Umbilical cord (tissue), 2 donors: ENCODE results near the gene NPTX1. TPM values are rescaled to one million over a fixed set of nuclear protein-coding genes. Genes with fewer than 3 reads are reported as not detected.
A peak's percentile ranks its signal among the peaks of the same experiment; 100 is the strongest.

Experiments
- DNase-seq: peaks from one replicate; pipeline ENCODE4 v3.0.0-alpha.2; 2015; ENCODE audit warnings: low spot score
- total RNA-seq: library from RNA; depleted of rRNA; stranded (reverse); fragments of >200 nt; gene quantifications from one replicate; pipeline ENCODE4 v1.2.3, GENCODE V29; 2014; ENCODE audit warnings: low replicate concordance; ENCODE audit not compliant: insufficient read depth

The NPTX1 gene
- total RNA-seq, 1 donor from 2014 or later = 0.48 TPM

DNA sequence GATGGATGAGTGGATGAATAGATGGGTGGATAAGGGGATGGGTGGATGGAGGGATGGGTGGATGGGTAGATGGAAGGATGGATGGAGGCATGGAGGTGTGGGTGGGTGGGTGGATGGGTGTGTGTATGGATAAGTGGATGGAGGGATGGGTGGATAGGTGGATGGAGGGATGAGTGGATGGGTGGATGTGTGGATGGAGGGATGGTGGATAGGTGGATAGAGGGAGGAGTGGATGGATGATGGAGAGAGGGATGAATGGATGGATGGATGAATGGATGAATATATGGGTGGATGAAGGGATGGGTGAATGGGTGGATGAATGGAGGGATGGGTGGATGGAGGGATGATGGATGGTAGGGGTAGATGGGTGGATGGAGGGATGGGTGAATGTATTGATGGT lies 27.5 kb upstream of the NPTX1 start:
- DNase-seq = no peak

DNA sequence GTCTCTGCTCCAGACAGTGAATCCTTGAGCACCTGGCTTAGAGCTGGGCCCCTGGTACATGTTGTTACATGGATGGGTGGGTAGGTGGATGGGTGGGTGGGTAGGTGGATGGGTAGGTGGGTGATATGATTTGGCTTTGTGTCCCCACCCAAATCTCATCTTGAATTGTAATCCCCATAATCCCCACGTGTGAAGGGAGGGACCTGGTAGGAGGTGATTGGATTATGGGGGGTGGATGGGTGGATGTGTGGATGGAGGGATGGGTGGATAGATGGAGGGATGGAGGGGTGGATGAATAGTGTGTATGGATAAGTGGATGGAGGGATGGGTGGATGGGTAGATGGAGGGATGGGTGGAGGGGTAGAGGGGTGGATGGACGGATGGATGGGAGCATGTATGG lies 26.6 kb upstream of the NPTX1 start:
- no peak for DNase-seq

DNA sequence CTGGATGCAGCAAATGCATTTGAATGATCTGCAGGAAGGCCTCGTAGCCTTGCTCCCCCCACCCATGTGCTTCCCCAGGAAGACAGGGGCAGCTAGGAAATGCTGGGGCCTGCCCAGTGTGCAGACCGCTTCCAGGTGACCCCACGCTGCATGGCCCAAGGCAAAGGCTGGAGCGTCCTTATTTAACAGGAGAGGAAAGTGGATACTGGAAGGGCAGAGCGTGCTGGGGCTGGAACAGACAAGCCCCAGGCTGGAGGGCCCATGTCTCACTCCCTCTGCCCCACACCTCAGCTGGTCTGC lies 26.1 kb upstream of the NPTX1 start:
- no peak for DNase-seq

DNA sequence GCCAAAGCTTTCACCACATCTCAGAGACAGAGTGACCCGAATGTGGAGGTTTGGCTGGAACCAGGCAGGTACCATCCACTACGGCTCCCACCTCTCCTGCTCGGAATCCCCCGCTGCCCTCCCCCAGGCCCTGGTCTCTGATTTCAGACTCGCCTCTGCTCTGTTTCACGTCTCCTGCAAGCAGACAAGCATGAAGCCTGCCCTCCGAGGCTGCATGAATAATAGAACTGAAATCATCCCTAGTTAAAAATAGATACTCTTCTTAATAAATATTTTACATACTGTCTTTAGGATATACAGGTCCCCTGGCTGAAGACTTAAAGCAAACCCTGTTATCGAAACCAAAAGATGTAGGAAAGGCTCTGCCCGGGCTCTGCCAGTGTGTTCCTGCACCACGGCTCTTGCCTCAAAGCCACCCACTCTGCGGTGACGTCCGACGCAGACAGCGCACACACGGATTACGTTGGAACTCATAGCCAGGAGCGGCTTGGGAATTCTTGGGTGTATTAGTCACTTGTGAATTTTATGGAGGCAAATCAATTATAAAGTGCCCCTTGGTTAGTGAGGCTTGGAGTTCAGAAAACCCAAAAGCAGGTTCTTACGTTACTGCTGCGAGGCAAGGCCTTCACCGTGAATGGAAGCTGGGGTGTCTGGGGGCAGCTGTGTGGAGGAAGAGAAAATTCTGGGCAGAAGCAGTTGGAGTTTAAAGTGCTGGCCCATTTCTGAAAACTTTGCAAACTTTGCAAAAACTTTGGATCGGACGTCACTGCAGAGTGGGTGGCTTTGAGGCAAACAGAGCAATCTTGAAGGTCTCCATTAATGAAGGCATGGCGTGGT lies 25.6 kb upstream of the NPTX1 start:
- peak; percentile 30 for DNase-seq

DNA sequence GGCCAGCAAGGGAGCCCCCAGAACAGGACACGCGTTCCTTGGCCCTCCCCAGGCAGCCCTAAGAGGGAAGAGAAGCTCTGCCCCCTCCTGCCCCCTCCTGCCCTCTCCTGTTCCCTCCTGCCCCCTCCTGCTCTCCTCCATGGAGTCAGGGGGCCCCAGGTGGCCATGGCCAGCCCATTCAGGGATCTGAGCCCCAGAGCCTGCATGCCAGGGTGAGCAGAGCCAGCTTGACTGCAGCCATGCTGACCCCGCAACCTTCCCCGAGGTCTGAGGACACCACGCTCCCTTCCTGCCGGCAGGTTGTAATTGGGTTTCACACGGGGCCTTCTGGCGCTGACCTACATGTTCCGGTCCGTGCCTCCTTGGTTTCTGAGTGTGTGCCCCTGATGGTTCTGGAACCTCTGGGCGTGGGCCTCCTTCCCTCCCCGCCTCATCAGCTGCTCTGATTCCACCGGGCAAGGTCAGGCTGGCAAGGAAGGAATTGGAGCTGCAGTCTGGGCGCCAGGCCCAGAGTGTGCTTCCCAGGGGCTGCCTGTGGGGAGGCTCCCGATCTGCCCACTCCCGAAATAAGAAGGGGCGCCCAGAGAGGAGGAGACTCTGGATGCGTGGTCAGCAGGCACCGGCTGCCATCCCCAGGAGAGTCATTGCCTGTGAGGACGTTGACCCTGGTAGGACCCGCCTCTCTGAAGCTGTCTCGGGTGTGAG lies 23.7 kb upstream of the NPTX1 start:
- no peak for DNase-seq

DNA sequence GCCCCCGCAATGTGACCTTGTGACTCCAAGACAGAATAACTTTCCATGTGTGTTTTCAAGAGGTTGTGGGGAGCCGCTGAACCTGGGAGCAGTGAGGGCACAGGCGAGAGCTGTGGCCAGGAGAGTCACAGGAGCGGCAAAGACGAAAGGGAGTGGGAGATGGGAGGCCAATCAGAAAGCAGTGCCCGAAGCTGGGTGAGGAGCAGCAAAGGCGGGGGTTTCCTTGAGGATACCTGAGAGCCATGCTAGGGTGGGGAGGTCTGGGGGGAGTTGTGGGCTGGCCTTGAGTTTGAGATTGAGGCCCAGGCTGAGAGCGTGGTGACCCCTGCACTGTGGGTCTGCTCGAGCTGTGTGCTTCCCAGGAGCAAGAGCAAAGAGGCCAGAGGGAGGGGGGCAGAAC lies 23.2 kb upstream of the NPTX1 start:
- DNase-seq = no peak

DNA sequence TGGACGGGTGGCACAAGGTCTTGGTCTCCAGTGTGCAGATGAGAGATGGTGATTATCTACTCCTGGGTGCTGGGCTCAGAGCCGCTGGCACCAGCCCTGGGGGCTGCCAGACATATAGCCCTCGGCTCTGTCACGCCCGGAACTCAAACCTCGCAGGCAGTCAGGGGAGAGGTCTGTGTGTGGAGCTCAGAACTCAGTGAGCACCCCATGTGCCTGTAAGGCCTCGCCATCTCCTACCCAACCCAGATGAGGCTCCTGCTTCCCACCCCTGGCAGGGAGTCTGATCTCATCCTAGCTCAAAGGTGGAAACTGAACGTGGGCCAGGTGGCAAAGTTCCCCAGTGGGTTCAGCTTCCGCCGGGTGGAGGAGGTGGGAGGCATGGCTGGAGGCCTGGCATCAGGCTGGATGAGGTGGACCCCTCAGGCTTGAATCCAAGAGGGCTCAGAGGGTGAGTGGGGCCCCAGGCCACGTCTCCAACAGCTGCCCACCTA lies 22.6 kb upstream of the NPTX1 start:
- DNase-seq = no peak

DNA sequence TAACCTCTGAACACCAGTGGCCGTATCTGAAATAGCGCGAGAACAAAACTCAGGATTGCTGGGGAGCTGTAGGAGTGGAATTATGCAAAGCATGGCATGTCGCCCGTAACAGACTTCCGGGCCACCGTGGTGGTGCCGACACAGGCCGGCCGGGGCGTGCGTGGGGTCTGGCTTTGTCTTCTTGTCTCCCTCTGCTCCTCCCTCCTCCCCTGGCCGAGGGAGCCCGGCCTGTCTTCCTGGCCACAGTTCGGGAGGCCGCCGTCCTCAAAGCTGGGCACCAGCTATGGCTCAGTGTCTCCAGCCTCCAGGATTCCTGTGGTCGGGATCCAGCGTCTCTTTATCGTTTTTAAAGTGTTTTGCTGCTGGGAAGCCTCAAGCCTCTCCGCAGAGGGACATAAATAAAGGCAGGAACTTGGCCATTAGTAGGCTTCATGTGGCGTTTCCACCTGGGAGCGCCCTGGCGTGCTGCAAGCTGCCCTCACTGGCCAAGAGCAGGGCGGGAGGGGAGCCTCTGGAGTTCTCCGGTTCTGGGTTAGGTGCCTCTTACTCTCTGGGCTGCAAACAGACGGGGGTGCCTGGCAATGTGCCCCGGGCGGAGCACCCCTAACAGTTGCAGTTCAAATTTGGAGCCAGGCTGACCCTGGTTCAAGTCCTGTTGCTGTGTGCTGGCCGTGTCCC lies 22.0 kb upstream of the NPTX1 start:
- DNase-seq = no peak

DNA sequence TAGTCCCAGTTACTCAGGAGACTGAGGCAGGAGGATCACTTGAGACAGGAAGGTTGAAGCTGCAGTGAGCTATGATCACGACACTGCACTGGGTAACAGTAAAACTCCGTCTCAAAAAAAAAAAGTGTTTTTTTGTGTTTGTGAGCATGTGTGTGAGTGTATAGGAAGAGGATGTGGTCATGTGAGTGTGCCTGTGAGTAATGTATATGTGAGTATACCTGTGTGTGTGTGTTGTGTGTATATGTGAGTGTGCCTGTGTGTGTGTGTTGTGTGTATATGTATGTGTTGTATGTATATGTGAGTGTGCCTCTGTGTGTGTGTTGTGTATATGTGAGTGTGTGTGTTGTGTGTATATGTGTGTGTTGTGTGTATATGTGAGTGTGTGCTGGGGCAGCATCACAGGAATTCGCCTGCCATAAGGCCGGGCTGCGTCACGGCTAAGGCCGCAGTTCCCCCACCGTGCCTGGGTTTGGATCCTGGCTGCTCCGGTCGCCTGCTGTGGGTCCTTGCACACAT lies 21.4 kb upstream of the NPTX1 start:
- DNase-seq = no peak

DNA sequence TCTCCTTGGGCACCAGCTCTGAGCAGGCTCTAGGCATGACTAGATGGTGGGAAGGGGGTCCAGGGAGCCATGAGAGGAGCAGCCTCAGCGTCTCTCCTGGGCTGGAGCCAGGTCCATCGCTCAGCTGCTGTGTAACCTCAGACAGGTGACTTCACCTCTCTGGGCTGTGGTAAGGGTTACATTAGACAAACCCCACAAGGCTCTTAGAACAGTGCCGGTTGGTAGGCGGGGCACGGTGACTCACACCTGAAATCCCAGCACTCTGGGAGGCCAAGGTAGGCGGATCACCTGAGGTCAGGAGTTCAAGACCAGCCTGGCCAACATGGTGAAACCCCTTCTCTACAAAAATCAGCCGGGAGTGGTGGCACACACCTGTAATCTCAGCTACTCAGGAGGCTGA lies 18.1 kb upstream of the NPTX1 start:
- DNase-seq = no peak

DNA sequence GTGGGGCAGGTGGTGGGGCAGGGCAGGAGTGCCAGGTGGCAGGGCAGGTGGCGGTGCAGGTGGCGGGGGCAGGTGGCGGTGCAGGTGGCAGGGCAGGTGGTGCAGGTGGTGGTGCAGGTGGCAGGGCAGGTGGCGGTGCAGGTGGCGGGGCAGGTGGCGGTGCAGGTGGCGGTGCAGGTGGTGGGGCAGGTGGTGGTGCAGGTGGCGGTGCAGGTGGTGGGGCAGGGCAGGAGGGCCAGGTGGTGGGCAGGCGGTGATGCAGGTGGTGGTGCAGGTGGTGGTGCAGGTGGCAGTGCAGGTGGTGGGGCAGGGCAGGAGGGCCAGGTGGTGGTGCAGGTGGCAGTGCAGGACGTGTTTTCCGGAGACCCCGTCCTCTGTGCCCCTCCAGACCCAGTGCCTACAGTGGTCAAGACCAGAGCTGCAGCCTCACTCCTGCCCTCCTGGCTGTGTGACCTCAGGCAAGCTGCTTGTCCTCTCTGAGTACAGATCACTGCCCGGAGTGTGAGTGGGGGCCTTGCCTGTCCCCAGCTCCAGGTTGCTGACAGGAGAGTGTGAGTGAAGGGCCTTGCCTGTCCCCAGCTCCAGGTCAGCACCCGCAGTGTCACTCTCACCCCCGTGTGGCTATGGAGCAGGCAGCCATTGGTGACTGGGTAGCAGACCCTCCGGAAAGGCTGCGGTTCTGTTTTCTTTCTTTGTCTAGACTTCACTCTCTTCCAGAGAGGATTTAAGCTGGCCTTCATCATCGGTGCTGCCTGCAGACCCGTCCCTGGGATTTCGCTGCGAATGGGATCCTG lies 16.1 kb upstream of the NPTX1 start:
- DNase-seq = no peak

DNA sequence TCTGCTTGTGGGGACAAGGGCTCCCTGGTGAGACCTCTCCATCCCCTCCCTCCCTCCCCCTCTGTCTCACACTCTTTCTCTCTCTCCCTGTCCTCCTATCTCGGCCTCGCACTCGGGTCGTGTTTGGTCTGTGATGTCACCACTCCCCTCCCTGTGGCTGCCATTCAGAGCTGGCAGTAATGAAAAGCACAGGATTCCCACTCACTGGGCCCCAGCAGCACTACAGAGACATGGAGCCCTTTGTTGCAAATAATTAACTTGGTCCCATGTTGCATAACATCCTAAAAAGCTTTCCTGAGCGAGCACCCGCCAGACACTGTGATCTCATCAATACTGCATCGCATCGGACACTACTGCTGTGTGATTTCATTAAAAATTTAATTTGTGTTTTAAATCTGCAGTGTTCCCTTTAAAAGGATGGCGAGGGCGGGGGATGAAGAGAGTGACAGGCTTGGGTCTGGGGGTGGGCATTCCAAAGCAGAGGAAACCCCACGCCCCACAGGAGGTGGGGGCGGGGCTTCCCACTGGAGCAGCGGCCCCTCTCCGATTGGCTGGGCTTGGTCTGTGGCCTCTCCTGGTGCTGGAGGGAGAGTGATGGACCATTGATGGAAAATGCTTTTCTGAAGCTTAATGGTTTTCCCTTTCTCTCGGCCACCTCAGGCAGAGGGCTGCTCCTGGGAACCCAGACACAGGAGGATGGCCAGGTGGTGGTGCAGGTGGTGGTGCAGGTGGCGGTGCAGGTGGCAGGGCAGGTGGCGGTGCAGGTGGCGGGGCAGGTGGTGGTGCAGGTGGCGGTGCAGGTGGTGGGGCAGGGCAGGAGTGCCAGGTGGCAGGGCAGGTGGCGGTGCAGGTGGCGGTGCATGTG lies 15.3 kb upstream of the NPTX1 start:
- no peak for DNase-seq

DNA sequence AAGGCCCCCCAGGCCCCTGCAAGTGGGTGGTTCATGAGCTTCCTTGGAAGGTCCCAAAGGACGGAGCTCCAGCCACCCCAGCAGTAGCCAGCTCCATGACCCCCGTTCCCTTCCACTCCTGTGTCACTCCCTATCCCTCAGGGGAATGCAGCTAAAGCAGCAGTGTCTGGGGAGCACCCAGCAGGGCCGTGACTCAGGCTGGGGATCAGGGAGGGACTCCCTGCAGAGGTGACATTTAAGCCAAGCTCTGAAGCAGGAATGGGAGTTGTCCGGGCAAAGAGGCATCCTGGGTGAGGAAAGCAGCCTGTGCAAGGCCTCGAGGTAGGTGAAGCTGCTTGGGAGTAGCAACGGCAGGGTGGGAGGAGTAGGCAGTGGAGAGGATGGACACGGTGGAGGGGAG lies 11.1 kb upstream of the NPTX1 start:
- no peak for DNase-seq

DNA sequence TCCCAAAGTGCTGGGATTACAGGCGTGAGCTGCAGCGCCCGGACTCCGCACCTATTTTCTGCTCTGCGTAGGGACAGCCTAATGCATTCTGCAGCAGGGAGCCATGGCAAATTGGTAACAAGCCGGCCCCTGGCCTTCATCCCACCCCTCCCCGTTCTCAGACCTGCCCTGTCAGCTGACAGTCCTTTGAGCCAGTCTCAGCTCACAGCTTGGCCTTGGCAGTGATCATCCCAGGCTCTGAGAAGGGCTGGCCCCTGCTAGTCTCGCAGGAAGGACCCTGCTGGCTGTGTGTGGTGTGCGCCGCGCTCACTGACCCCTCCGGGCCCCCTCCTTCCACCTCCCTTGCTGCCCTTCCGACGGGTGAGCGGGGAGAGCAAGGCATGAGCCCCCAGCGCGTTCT lies 10.3 kb upstream of the NPTX1 start:
- DNase-seq = no peak

DNA sequence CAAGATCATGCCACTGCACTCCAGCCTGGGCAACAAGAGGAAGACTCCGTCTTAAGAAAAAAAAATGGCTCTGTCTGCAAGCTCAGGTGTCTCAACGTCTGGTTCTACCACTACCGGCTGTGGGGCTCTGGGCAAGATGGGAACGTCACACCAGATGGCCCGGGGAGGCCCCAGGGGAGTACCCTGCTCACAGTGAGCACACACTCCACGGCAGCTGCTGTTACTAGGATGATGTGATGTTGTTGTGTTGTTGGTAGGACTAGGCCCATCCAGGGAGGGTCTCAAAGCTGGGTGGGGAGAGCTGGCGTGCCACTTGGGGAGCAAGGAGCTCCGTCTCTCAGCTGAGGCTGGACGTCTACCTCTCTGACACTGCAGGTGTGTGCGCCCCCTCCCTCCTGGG lies 9.4 kb upstream of the NPTX1 start:
- no peak for DNase-seq

DNA sequence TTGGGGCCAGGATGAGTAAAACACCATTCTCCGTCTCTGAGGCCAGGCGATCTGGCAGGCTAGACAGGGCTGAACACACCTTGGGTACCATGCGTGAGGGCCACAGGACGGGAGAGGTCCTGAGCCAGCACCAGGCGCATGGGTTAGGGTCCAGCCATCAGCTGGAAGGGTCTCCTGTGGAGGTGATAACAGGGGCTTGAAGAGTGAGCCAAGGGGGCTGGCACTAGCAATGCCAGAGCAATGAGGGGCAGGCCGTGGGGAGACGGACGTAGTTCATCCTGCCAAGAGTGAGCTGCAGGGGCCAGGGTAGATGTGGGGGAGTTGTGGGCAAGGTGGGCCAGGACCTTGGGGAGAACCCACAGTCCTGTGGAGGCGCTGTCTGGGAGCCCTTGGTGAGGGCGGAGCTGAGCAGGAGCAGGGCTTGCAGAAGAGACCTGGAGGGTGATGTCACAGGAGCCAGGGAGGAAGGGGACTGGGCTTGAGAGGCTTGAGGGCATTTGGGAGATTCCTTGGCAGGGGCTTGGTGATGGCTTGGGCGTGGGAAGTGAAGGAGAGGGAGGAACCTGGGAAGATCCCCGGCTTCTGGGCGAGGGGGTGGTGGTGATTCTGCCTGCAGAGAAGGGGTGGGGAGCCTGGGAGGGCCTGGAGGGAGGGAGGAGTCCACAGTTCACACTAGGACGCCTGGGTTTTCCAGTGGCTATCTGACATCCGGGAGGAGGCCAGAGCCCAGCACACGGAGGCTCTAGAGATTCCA lies 6.3 kb upstream of the NPTX1 start:
- DNase-seq = no peak

DNA sequence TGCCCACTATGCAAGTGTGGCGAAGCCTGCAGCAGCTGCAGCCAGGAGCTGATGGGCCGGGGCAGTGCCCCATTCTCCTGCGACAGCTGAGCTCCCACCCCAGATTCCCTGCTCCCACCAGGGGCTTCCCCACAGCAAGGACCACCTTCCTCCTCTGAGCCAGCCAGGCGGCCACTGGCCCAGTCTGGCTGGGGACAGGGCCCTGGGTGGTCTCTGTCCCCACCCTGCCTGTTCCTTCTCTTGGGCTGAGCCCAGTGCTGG lies 5.6 kb upstream of the NPTX1 start:
- DNase-seq = no peak

DNA sequence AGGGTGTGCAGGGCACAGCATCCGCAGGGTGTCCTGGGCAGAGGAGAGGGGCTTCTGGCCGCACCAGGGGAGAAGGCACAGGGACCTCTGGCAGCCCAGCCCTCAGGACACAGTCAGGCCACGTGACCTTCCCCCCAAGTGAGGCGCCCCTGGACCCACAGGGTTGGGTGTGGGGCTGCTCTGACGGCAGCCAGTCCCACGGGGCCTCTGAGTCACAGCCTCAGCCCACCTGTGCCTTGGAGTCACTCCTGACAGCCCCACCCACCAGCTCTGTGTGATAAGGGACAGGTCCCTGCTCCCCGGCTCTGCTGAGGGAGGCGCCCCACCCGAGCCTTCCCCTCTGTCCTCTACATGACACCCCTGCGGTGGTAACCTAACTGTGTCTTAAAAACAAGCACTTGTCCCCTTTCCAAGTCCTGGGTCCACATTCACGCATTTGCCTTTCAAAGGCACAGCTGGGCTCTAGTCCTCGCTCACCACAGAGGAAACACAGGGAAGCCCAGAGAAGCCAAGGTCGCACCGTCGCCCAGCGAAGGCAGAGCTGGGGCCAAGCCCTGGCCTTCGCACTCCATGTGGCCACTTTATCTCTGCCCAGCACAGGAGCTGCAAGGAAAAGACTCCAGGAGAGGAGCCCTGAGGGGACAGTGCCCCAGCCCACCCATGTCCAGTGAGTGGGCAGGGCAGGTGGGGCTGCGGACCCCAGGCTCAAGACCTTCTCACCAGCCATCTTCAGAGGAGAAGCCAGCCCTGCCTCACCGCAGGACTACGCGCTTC lies 5.1 kb upstream of the NPTX1 start:
- DNase-seq = no peak

DNA sequence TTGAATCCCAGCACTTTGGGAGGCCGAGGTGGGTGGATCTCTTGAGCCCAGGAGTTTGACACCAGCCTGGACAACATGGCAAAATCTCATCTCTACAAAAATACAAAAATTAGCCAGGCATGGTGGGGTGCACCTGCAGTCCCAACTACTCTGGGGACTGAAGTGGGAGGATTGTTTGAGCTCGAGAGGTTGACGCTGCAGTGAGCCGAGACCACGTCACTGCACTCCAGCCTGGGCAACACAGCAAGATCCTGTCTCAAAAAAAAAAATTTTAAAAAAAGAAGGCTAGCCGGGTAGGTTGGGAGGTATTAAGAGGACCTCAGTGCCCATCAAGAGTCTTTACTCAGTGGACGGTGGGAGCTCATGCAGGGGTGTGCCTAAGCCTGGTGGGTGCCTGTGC lies 3.8 kb upstream of the NPTX1 start:
- no peak for DNase-seq

DNA sequence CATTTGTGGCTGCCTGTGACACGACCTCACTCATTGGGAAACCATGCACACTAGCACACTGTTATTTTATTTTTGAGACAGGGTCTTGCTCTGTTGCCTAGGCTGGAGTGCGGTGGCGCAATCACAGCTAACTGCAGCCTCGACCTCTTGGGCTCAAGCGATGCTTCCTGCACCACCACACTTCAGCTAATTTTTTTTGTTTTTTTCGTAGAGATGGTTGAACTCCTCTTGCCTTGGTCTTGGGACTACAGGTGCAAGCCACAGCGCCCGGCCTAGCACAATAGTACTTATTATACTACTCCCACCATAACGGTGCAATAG lies 2.8 kb upstream of the NPTX1 start:
- DNase-seq = no peak
